Type B pancreatic cell (in vitro differentiated cells): ENCODE results near the gene OR8J1. TPM values are rescaled to one million over a fixed set of nuclear protein-coding genes. Genes with fewer than 3 reads are reported as not detected.

ENCODE experiments used
- DNase-seq: peaks from one replicate; pipeline ENCODE4 v3.0.0; 2021; ENCODE audit warnings: mixed read lengths; ENCODE audit not compliant: unreplicated experiment; ENCODE audit errors: extremely low spot score
- H3K27ac Mint-ChIP-seq: 2 replicates; pipeline ENCODE4 v1.8.0; 2021; ENCODE audit warnings: mild to moderate bottlenecking, mixed read lengths
- H3K27me3 Mint-ChIP-seq: 2 replicates; pipeline ENCODE4 v1.8.0; 2021; ENCODE audit warnings: mixed read lengths
- H3K36me3 Mint-ChIP-seq: 2 replicates; pipeline ENCODE4 v1.8.0; 2021; ENCODE audit warnings: mixed read lengths
- H3K4me1 Mint-ChIP-seq: one replicate; pipeline ENCODE4 v1.8.0; 2021; ENCODE audit warnings: mixed read lengths; ENCODE audit not compliant: unreplicated experiment
- H3K4me3 Mint-ChIP-seq: 2 replicates; pipeline ENCODE4 v1.8.0; 2021; ENCODE audit warnings: mild to moderate bottlenecking, mixed read lengths
- H3K9me3 Mint-ChIP-seq: 2 replicates; pipeline ENCODE4 v1.8.0; 2021; ENCODE audit warnings: mixed read lengths
- CTCF ChIP-seq: fragments of 200-600 bp; sonication (generic); conservative IDR thresholded peaks from 2 replicates; pipeline ENCODE4 v1.5.0; 2021; ENCODE audit warnings: antibody characterized with exemption, mild to moderate bottlenecking
- long read RNA-seq: library from polyadenylated mRNA; unstranded; transcript quantifications from one replicate; pipeline ENCODE4 v2.0.0, GENCODE V29; 2020
- total RNA-seq: library from RNA; stranded (reverse); gene quantifications from 2 replicates; pipeline ENCODE4 v1.2.1, GENCODE V29; 2021; ENCODE audit warnings: low replicate concordance

Gene OR8J1, protein sequence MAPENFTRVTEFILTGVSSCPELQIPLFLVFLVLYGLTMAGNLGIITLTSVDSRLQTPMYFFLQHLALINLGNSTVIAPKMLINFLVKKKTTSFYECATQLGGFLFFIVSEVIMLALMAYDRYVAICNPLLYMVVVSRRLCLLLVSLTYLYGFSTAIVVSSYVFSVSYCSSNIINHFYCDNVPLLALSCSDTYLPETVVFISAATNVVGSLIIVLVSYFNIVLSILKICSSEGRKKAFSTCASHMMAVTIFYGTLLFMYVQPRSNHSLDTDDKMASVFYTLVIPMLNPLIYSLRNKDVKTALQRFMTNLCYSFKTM
- total RNA-seq, result not detected in 2 replicates
- long read RNA-seq, result 0 reads

- no peak for TF ChIP-seq CTCF
- no peak within 1 kb of the TSS for H3K4me3 Mint-ChIP-seq
- DNase-seq, result no peak
- no peaks in the 10 kb centered on the region for H3K36me3 Mint-ChIP-seq
- H3K4me1 Mint-ChIP-seq, result no peaks in the 10 kb centered on the region
- no peak within 1 kb of the TSS for H3K27ac Mint-ChIP-seq
- no peaks in the 10 kb centered on the region for H3K27me3 Mint-ChIP-seq
- H3K9me3 Mint-ChIP-seq, result no peaks in the 10 kb centered on the region
Observed at GRCh38 chr11:56353991-56354390, at the start of gene OR8J1. Gene OR8J1, plus strand, starts transcription at chr11:56354291. Its CDS starts 5,956 bp downstream, at chr11:56360247.

GRCh38 chr11:56307836-56308235 lies 46.3 kb upstream of the OR8J1 start:
- Mint-ChIP-seq H3K27me3 (no peaks in the 10 kb centered on the region), H3K36me3 (no peaks in the 10 kb centered on the region), H3K9me3 (no peaks in the 10 kb centered on the region), H3K4me3 (no peak overlapping the region), H3K4me1 (no peaks in the 10 kb centered on the region), H3K27ac (no peak overlapping the region)
- TF ChIP-seq CTCF, result no peak
- DNase-seq, result no peak

GRCh38 chr11:56314844-56315243 lies 39.2 kb upstream of the OR8J1 start, which contains the start of gene OR8K3:
Gene OR8K3, plus strand, starts transcription at chr11:56315144. Its CDS starts 3,163 bp downstream, at chr11:56318307.
- no peak within 1 kb of the TSS for H3K4me3 Mint-ChIP-seq
- H3K27me3 Mint-ChIP-seq, result no peaks in the 10 kb centered on the region
- H3K4me1 Mint-ChIP-seq, result no peaks in the 10 kb centered on the region
- no peak within 1 kb of the TSS for H3K27ac Mint-ChIP-seq
- H3K36me3 Mint-ChIP-seq, result no peaks in the 10 kb centered on the region
- DNase-seq, result no peak
- no peaks in the 10 kb centered on the region for H3K9me3 Mint-ChIP-seq
- TF ChIP-seq CTCF, result no peak

DNA sequence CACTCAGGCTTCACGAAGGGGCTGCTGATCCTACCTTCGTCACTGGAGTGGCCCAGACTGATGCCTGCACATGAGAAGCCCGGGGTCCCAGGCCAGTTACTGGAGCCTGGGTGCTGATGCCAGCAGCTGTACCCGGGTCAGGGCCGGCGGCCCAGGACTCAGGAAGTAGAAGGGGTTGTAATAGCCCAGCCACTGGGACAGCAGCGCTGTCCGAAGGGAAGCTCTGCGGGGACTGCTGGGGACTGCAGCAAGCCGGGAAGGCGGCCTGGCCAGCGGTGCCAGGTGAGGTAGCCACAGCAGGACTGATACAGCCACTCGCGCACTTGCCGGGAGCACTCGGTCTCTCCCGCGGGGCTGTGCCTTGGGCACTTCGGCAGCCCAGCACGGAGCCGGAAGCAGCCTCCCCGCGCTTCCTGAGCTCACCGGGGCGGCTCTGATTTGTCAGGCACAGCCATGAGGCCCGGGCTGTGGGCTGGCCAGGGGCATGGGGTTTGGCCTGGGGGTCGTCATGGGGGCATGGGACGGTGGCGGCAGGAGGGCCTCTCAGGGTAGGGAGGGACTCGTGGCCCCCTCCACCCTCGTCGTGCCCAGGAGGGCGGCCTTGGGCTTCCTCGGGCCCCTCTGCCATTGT lies 22.1 kb upstream of the OR8J1 start:
- peak; percentile 64 for DNase-seq
- H3K27ac Mint-ChIP-seq, result no peak overlapping the region
- no peak overlapping the region for H3K4me3 Mint-ChIP-seq
- H3K9me3 Mint-ChIP-seq, result no peaks in the 10 kb centered on the region
- H3K4me1 Mint-ChIP-seq, result no peaks in the 10 kb centered on the region
- no peaks in the 10 kb centered on the region for H3K36me3 Mint-ChIP-seq
- no peaks in the 10 kb centered on the region for H3K27me3 Mint-ChIP-seq
- TF ChIP-seq CTCF, result no peak

DNA sequence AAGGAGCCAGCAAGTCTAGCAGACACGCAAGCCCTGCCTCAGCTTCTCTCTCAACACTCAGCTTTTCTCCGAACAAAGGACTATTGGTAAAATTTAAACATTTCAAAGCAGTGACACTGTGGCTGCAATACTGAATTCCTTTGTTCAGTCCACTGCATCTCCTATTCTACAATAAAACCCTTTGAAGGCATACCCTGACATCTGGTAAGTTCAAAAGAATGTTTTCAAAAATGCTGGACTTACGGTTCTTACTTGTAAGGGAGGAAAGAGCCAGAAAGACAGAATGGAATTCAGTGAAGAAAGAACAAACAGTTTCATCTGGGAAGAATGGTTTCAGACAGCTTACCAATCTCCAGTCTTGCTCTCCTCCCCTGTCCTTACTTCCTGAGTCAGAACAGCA lies 20.9 kb upstream of the OR8J1 start:
- H3K27me3 Mint-ChIP-seq, result no peaks in the 10 kb centered on the region
- H3K36me3 Mint-ChIP-seq, result no peaks in the 10 kb centered on the region
- no peaks in the 10 kb centered on the region for H3K4me1 Mint-ChIP-seq
- no peak for DNase-seq
- H3K4me3 Mint-ChIP-seq, result no peak overlapping the region
- no peak for TF ChIP-seq CTCF
- no peaks in the 10 kb centered on the region for H3K9me3 Mint-ChIP-seq
- H3K27ac Mint-ChIP-seq, result no peak overlapping the region
